GM21528 (cell line): Measurements from ENCODE around the gene TSPAN9.

Experiments used
- ATAC-seq: cut with Tn5 transposase; IDR thresholded peaks from one replicate; pipeline ENCODE4 v1.9.1; 2021; ENCODE audit warnings: mild to moderate bottlenecking, moderate library complexity; ENCODE audit not compliant: unreplicated experiment, low FRiP score

The TSPAN9 gene

GRCh38 chr12:3076730-3077571 lies at the start of gene TSPAN9:
TSS of gene TSPAN9 (plus strand) at chr12:3077379. CDS start at chr12:3201194, 123,815 bp downstream.
- ATAC-seq = peak; percentile 64

GRCh38 chr12:3028108-3028507 lies 49.1 kb upstream of the TSPAN9 start:
- no peak for ATAC-seq

GRCh38 chr12:3030821-3031429 lies 46.3 kb upstream of the TSPAN9 start:
- ATAC-seq = no peak

GRCh38 chr12:3032161-3032560 lies 45.0 kb upstream of the TSPAN9 start:
- no peak for ATAC-seq

GRCh38 chr12:3032770-3033538 lies 44.2 kb upstream of the TSPAN9 start:
- ATAC-seq = no peak

- ATAC-seq = no peak
Measured at GRCh38 chr12:3033539-3033867, 43.7 kb upstream of the TSPAN9 start.

GRCh38 chr12:3034067-3034750 lies 43.0 kb upstream of the TSPAN9 start:
- ATAC-seq = no peak

- ATAC-seq = no peak
Measured at GRCh38 chr12:3035171-3035570, 42.0 kb upstream of the TSPAN9 start.

GRCh38 chr12:3035815-3036702 lies 41.1 kb upstream of the TSPAN9 start:
- ATAC-seq = no peak

GRCh38 chr12:3036901-3037600 lies 40.1 kb upstream of the TSPAN9 start:
- no peak for ATAC-seq

- no peak for ATAC-seq
Measured at GRCh38 chr12:3038166-3038565, 39.0 kb upstream of the TSPAN9 start.

- no peak for ATAC-seq
Measured at GRCh38 chr12:3038926-3039510, 38.2 kb upstream of the TSPAN9 start.

GRCh38 chr12:3040026-3040656 lies 37.0 kb upstream of the TSPAN9 start:
- ATAC-seq = no peak

- ATAC-seq = no peak
Measured at GRCh38 chr12:3040663-3041544, 36.3 kb upstream of the TSPAN9 start.

GRCh38 chr12:3041558-3042164 lies 35.5 kb upstream of the TSPAN9 start:
- ATAC-seq = peak; percentile 68

- no peak for ATAC-seq
Measured at GRCh38 chr12:3042394-3042793, 34.8 kb upstream of the TSPAN9 start.

- no peak for ATAC-seq
Measured at GRCh38 chr12:3042826-3043225, 34.4 kb upstream of the TSPAN9 start.
